Measurements from ENCODE around the gene TRIO.

GRCh38 chr5:14298126-14298847, 155.1 kb downstream of the TRIO start:
- TF ChIP-seq CTCF (IDR thresholded peaks at IDR 0.05; ENCODE audit: extremely low read depth in 1 of 2, insufficient read depth in 1 of 2, low read depth in 1 of 2, low read length in 2 of 2) = no peak
- no peak for TF ChIP-seq POLR2AphosphoS5 (IDR thresholded peaks at IDR 0.05; ENCODE audit: insufficient read depth, low read depth, low read length)
- TF ChIP-seq EZH2 (IDR thresholded peaks at IDR 0.05; ENCODE audit: borderline replicate concordance, low read depth, low read length, severe bottlenecking) = no peak
